ENCODE data around the gene CACNB1. TPM values are rescaled to one million over a fixed set of nuclear protein-coding genes. Genes with fewer than 3 reads are reported as not detected.

Gene CACNB1
- total RNA-seq, 1 donor from 2014 or later, result 146 TPM

- H3K9ac ChIP-seq (ENCODE audit: low read depth in 1 of 3, low read length in 3 of 3), result no peak overlapping the region
- H3K27ac ChIP-seq (ENCODE audit: low read depth, low read length), result no peak overlapping the region
- H3K4me1 ChIP-seq (ENCODE audit: control insufficient read depth in 3 of 3, insufficient read depth in 3 of 3, low read length in 3 of 3), result peaks cover 30 to 49% (median 38%) of the 10 kb centered on the region in 3 donors
- no peak overlapping the region for H3K4me3 ChIP-seq (ENCODE audit: low read length in 3 of 3)
- H3K36me3 ChIP-seq (ENCODE audit: control insufficient read depth in 3 of 3, insufficient read depth in 3 of 3, low read length in 3 of 3), result peaks cover 36 to 39% (median 39%) of the 10 kb centered on the region in 3 donors
- no peaks in the 10 kb centered on the region for H3K9me3 ChIP-seq (ENCODE audit: control insufficient read depth in 3 of 3, low read length in 3 of 3)
- H3K27me3 ChIP-seq (ENCODE audit: control insufficient read depth in 3 of 3, insufficient read depth in 3 of 3, low read length in 3 of 3), result no peaks in the 10 kb centered on the region
Observed at GRCh38 chr17:39205112-39205526, 7.7 kb upstream of the CACNB1 start.

GRCh38 chr17:39204245-39204644 lies 6.8 kb upstream of the CACNB1 start:
- Histone ChIP-seq H3K36me3 (ENCODE audit: control insufficient read depth in 3 of 3, insufficient read depth in 3 of 3, low read length in 3 of 3) (peaks cover 36 to 39% (median 39%) of the 10 kb centered on the region in 3 donors), H3K4me1 (ENCODE audit: control insufficient read depth in 3 of 3, insufficient read depth in 3 of 3, low read length in 3 of 3) (peaks cover 28 to 40% (median 29%) of the 10 kb centered on the region in 3 donors), H3K9ac (ENCODE audit: low read depth in 1 of 3, low read length in 3 of 3) (no peak overlapping the region), H3K4me3 (ENCODE audit: low read length in 3 of 3) (no peak overlapping the region), H3K27me3 (ENCODE audit: control insufficient read depth in 3 of 3, insufficient read depth in 3 of 3, low read length in 3 of 3) (no peaks in the 10 kb centered on the region), H3K9me3 (ENCODE audit: control insufficient read depth in 3 of 3, low read length in 3 of 3) (no peaks in the 10 kb centered on the region), H3K27ac (ENCODE audit: low read depth, low read length) (no peak overlapping the region)

- peak overlapping the region; percentile 86 to 96 (median 91) for H3K9ac ChIP-seq (ENCODE audit: low read depth in 1 of 3, low read length in 3 of 3)
- H3K4me3 ChIP-seq (ENCODE audit: low read length in 3 of 3), result peak overlapping the region; percentile 85 to 98 (median 91)
- H3K27me3 ChIP-seq (ENCODE audit: control insufficient read depth in 3 of 3, insufficient read depth in 3 of 3, low read length in 3 of 3), result no peaks in the 10 kb centered on the region
- H3K36me3 ChIP-seq (ENCODE audit: control insufficient read depth in 3 of 3, insufficient read depth in 3 of 3, low read length in 3 of 3), result peaks cover 36 to 39% (median 39%) of the 10 kb centered on the region in 3 donors
- peak overlapping the region; percentile 99 for H3K27ac ChIP-seq (ENCODE audit: low read depth, low read length)
- H3K9me3 ChIP-seq (ENCODE audit: control insufficient read depth in 3 of 3, low read length in 3 of 3), result no peaks in the 10 kb centered on the region
- peaks cover 32 to 41% (median 36%) of the 10 kb centered on the region in 3 donors for H3K4me1 ChIP-seq (ENCODE audit: control insufficient read depth in 3 of 3, insufficient read depth in 3 of 3, low read length in 3 of 3)
Observed at GRCh38 chr17:39200957-39201510, 3.6 kb upstream of the CACNB1 start.

GRCh38 chr17:39200070-39200879 lies 2.8 kb upstream of the CACNB1 start, which contains the start of gene RPL19:
RPL19 (plus strand) TSS chr17:39200283; CDS start chr17:39200345, 62 bp downstream.
- H3K4me1 ChIP-seq (ENCODE audit: control insufficient read depth in 3 of 3, insufficient read depth in 3 of 3, low read length in 3 of 3), result peaks cover 40 to 49% (median 44%) of the 10 kb centered on the region in 3 donors

GRCh38 chr17:39199820-39200069 lies 2.3 kb upstream of the CACNB1 start:
- Histone ChIP-seq H3K4me1 (ENCODE audit: control insufficient read depth in 3 of 3, insufficient read depth in 3 of 3, low read length in 3 of 3) (peaks cover 45 to 54% (median 49%) of the 10 kb centered on the region in 3 donors), H3K9ac (ENCODE audit: low read depth in 1 of 3, low read length in 3 of 3) (peak overlapping the region; percentile 86 to 96 (median 91)), H3K36me3 (ENCODE audit: control insufficient read depth in 3 of 3, insufficient read depth in 3 of 3, low read length in 3 of 3) (peaks cover 30 to 34% (median 34%) of the 10 kb centered on the region in 3 donors), H3K27ac (ENCODE audit: low read depth, low read length) (peak overlapping the region; percentile 99), H3K4me3 (ENCODE audit: low read length in 3 of 3) (peak overlapping the region; percentile 85 to 98 (median 91)), H3K27me3 (ENCODE audit: control insufficient read depth in 3 of 3, insufficient read depth in 3 of 3, low read length in 3 of 3) (no peaks in the 10 kb centered on the region), H3K9me3 (ENCODE audit: control insufficient read depth in 3 of 3, low read length in 3 of 3) (no peaks in the 10 kb centered on the region)

More at GRCh38 chr17:39200070-39200879, 2.8 kb upstream of the CACNB1 start, which contains the start of gene RPL19:
- Histone ChIP-seq H3K9ac (ENCODE audit: low read depth in 1 of 3, low read length in 3 of 3) (peak within 1 kb of the TSS; percentile 86 to 96 (median 91)), H3K9me3 (ENCODE audit: control insufficient read depth in 3 of 3, low read length in 3 of 3) (no peaks in the 10 kb centered on the region), H3K4me3 (ENCODE audit: low read length in 3 of 3) (peak within 1 kb of the TSS; percentile 85 to 98 (median 91)), H3K27me3 (ENCODE audit: control insufficient read depth in 3 of 3, insufficient read depth in 3 of 3, low read length in 3 of 3) (no peaks in the 10 kb centered on the region), H3K27ac (ENCODE audit: low read depth, low read length) (peak within 1 kb of the TSS; percentile 99), H3K36me3 (ENCODE audit: control insufficient read depth in 3 of 3, insufficient read depth in 3 of 3, low read length in 3 of 3) (peaks cover 36 to 39% (median 39%) of the 10 kb centered on the region in 3 donors)

GRCh38 chr17:39198186-39198566 lies 707 bp upstream of the CACNB1 start:
- no peaks in the 10 kb centered on the region for H3K27me3 ChIP-seq (ENCODE audit: control insufficient read depth in 3 of 3, insufficient read depth in 3 of 3, low read length in 3 of 3)
- H3K4me1 ChIP-seq (ENCODE audit: control insufficient read depth in 3 of 3, insufficient read depth in 3 of 3, low read length in 3 of 3), result peaks cover 58 to 67% (median 59%) of the 10 kb centered on the region in 3 donors
- peak overlapping the region in 1 of 3 donors; percentile 51 for H3K9ac ChIP-seq (ENCODE audit: low read depth in 1 of 3, low read length in 3 of 3)
- peak overlapping the region; percentile 99 for H3K27ac ChIP-seq (ENCODE audit: low read depth, low read length)
- peaks cover 16 to 20% (median 19%) of the 10 kb centered on the region in 3 donors for H3K36me3 ChIP-seq (ENCODE audit: control insufficient read depth in 3 of 3, insufficient read depth in 3 of 3, low read length in 3 of 3)
- peak overlapping the region; percentile 51 to 77 (median 72) for H3K4me3 ChIP-seq (ENCODE audit: low read length in 3 of 3)
- no peaks in the 10 kb centered on the region for H3K9me3 ChIP-seq (ENCODE audit: control insufficient read depth in 3 of 3, low read length in 3 of 3)

- Histone ChIP-seq H3K27ac (ENCODE audit: low read depth, low read length) (peak overlapping the region; percentile 99), H3K4me1 (ENCODE audit: control insufficient read depth in 3 of 3, insufficient read depth in 3 of 3, low read length in 3 of 3) (peaks cover 66 to 70% (median 67%) of the 10 kb centered on the region in 3 donors), H3K9ac (ENCODE audit: low read depth in 1 of 3, low read length in 3 of 3) (peak overlapping the region; percentile 74 to 89 (median 88))
Observed at GRCh38 chr17:39196808-39197291, 619 bp downstream of the CACNB1 start.

GRCh38 chr17:39196241-39196807 lies 1.1 kb downstream of the CACNB1 start:
- H3K27ac ChIP-seq (ENCODE audit: low read depth, low read length), result peak overlapping the region; percentile 99
- no peaks in the 10 kb centered on the region for H3K9me3 ChIP-seq (ENCODE audit: control insufficient read depth in 3 of 3, low read length in 3 of 3)
- H3K27me3 ChIP-seq (ENCODE audit: control insufficient read depth in 3 of 3, insufficient read depth in 3 of 3, low read length in 3 of 3), result no peaks in the 10 kb centered on the region
- peak overlapping the region; percentile 63 to 89 (median 88) for H3K9ac ChIP-seq (ENCODE audit: low read depth in 1 of 3, low read length in 3 of 3)
- peak overlapping the region; percentile 48 to 77 (median 72) for H3K4me3 ChIP-seq (ENCODE audit: low read length in 3 of 3)
- peaks cover 67 to 70% (median 68%) of the 10 kb centered on the region in 3 donors for H3K4me1 ChIP-seq (ENCODE audit: control insufficient read depth in 3 of 3, insufficient read depth in 3 of 3, low read length in 3 of 3)
- H3K36me3 ChIP-seq (ENCODE audit: control insufficient read depth in 3 of 3, insufficient read depth in 3 of 3, low read length in 3 of 3), result peaks cover 4 to 16% (median 10%) of the 10 kb centered on the region in 3 donors

More at GRCh38 chr17:39196808-39197291, 619 bp downstream of the CACNB1 start:
- Histone ChIP-seq H3K9me3 (ENCODE audit: control insufficient read depth in 3 of 3, low read length in 3 of 3) (no peaks in the 10 kb centered on the region), H3K36me3 (ENCODE audit: control insufficient read depth in 3 of 3, insufficient read depth in 3 of 3, low read length in 3 of 3) (peaks cover 8 to 19% (median 14%) of the 10 kb centered on the region in 3 donors), H3K27me3 (ENCODE audit: control insufficient read depth in 3 of 3, insufficient read depth in 3 of 3, low read length in 3 of 3) (no peaks in the 10 kb centered on the region), H3K4me3 (ENCODE audit: low read length in 3 of 3) (peak overlapping the region; percentile 69 to 77 (median 72))

GRCh38 chr17:39195568-39196160 lies 1.8 kb downstream of the CACNB1 start:
- Histone ChIP-seq H3K27ac (ENCODE audit: low read depth, low read length) (peak overlapping the region; percentile 99), H3K36me3 (ENCODE audit: control insufficient read depth in 3 of 3, insufficient read depth in 3 of 3, low read length in 3 of 3) (peaks cover 2 to 15% (median 10%) of the 10 kb centered on the region in 3 donors), H3K27me3 (ENCODE audit: control insufficient read depth in 3 of 3, insufficient read depth in 3 of 3, low read length in 3 of 3) (no peaks in the 10 kb centered on the region), H3K9ac (ENCODE audit: low read depth in 1 of 3, low read length in 3 of 3) (peak overlapping the region; percentile 63 to 89 (median 88)), H3K4me3 (ENCODE audit: low read length in 3 of 3) (peak overlapping the region; percentile 48 to 77 (median 72)), H3K4me1 (ENCODE audit: control insufficient read depth in 3 of 3, insufficient read depth in 3 of 3, low read length in 3 of 3) (peaks cover 66 to 69% (median 66%) of the 10 kb centered on the region in 3 donors), H3K9me3 (ENCODE audit: control insufficient read depth in 3 of 3, low read length in 3 of 3) (no peaks in the 10 kb centered on the region)
